Smooth muscle cell of the brain vasculature (primary cell): Measurements from ENCODE around the gene DHX35.

Experiments
- DNase-seq: peaks from one replicate; pipeline ENCODE4 v3.0.0-alpha.2; 2012; ENCODE audit warnings: low read depth, low spot score

DHX35 gene

GRCh38 chr20:39057911-39058310, 95.8 kb downstream of the DHX35 start:
- no peak for DNase-seq

GRCh38 chr20:39059036-39059435, 96.9 kb downstream of the DHX35 start:
- DNase-seq = no peak

GRCh38 chr20:39066471-39067242, 104.5 kb downstream of the DHX35 start:
- DNase-seq = no peak

GRCh38 chr20:39067526-39068216, 105.5 kb downstream of the DHX35 start:
- no peak for DNase-seq

GRCh38 chr20:39069976-39070375, 107.8 kb downstream of the DHX35 start:
- no peak for DNase-seq

- DNase-seq = no peak
Measured at GRCh38 chr20:39070484-39071231, 108.5 kb downstream of the DHX35 start.

GRCh38 chr20:39072132-39072531, 110.0 kb downstream of the DHX35 start:
- no peak for DNase-seq

GRCh38 chr20:39072653-39073052, 110.5 kb downstream of the DHX35 start:
- DNase-seq = no peak

GRCh38 chr20:39075731-39076130, 113.6 kb downstream of the DHX35 start:
- no peak for DNase-seq

GRCh38 chr20:39076958-39077357, 114.8 kb downstream of the DHX35 start:
- no peak for DNase-seq

GRCh38 chr20:39080326-39080725, 118.2 kb downstream of the DHX35 start:
- no peak for DNase-seq

GRCh38 chr20:39081255-39081654, 119.1 kb downstream of the DHX35 start:
- DNase-seq = peak; percentile 47

GRCh38 chr20:39082622-39083398, 120.7 kb downstream of the DHX35 start:
- no peak for DNase-seq

GRCh38 chr20:39083761-39084160, 121.6 kb downstream of the DHX35 start:
- DNase-seq = no peak

- DNase-seq = no peak
Measured at GRCh38 chr20:39089029-39089428, 126.9 kb downstream of the DHX35 start.
